ENCODE results near the gene PPT1.

GRCh38 chr1:40092241-40092640, 4.8 kb downstream of the PPT1 start:
- TF ChIP-seq CTCF (IDR thresholded peaks at IDR 0.05; ENCODE audit: low read depth, low read length): no peak
- TF ChIP-seq POLR2A (IDR thresholded peaks at IDR 0.05; ENCODE audit: extremely low read depth, insufficient read length): no peak
- no peak for TF ChIP-seq MAX (IDR thresholded peaks at IDR 0.05; ENCODE audit: low read depth, low read length)
- TF ChIP-seq MYC (IDR thresholded peaks at IDR 0.05; ENCODE audit: low read depth, low read length): no peak

Measured in NB4 (cell line).